H1 (cell line): Measurements from ENCODE around the gene FOXP2. TPM values are rescaled to one million over a fixed set of nuclear protein-coding genes. Genes with fewer than 3 reads are reported as not detected.
"Not testable (repeated sequence)": the region's sequence is repeated elsewhere in the genome, so short reads cannot be mapped to it uniquely, and the experiment has no call there.

Experiments
- CTCF ChIA-PET: fragments of 300-600 bp; sonication (Branson Sonifier 250); formaldehyde crosslinking; loops from one replicate; lab custom pipeline; 2021; ENCODE audit not compliant: partially characterized antibody; lab: Charles Lee
- POLR2A ChIA-PET: fragments of 300-600 bp; sonication (Branson Sonifier 250); formaldehyde crosslinking; loops from one replicate; lab custom pipeline; 2021; ENCODE audit warnings: inconsistent platforms; ENCODE audit not compliant: partially characterized antibody; lab: Charles Lee
- DNase-seq, 2 experiments: peaks; one replicate each; pipeline versions ENCODE4 v3.0.0 to v3.0.0-alpha.2; 2010 to 2022; ENCODE audit warnings: low spot score in 2 of 2, low read depth in 1 of 2, mixed read lengths in 1 of 2
- FAIRE-seq: peaks from 2 replicates; lab custom pipeline; 2011; peaks lifted over from hg19 to GRCh38; lab: Jason Lieb, UNC
- H2AFZ ChIP-seq: 2 replicates; pipeline ENCODE4 v1.8.1; 2012; ENCODE audit warnings: low read length, inconsistent platforms
- H2AK5ac ChIP-seq: 2 replicates; pipeline ENCODE4 v1.6.1; 2013; ENCODE audit warnings: low read depth, low read length
- H2BK120ac ChIP-seq: replicated peaks from 2 replicates; pipeline ENCODE3; 2013; ENCODE audit warnings: low read depth, low read length, inconsistent platforms
- H2BK12ac ChIP-seq: 2 replicates; pipeline ENCODE4 v1.6.1; 2013; ENCODE audit warnings: low read depth, low read length
- H2BK15ac ChIP-seq: 2 replicates; pipeline ENCODE4 v1.6.1; 2013; ENCODE audit warnings: low read length
- H2BK20ac ChIP-seq: 2 replicates; pipeline ENCODE4 v1.6.1; 2013; ENCODE audit warnings: low read length
- H2BK5ac ChIP-seq: 2 replicates; pipeline ENCODE4 v1.6.1; 2013; ENCODE audit warnings: low read depth, low read length
- H3K14ac ChIP-seq: 2 replicates; pipeline ENCODE4 v1.6.1; 2013; ENCODE audit warnings: inconsistent platforms; ENCODE audit not compliant: insufficient read length
- H3K18ac ChIP-seq: 2 replicates; pipeline ENCODE4 v1.6.1; 2013; ENCODE audit warnings: low read length; ENCODE audit errors: extremely low read depth
- H3K23ac ChIP-seq: 2 replicates; pipeline ENCODE4 v1.6.1; 2013; ENCODE audit warnings: inconsistent platforms; ENCODE audit not compliant: insufficient read length
- H3K23me2 ChIP-seq: 2 replicates; pipeline ENCODE4 v1.6.1; 2013; ENCODE audit warnings: low read depth, low read length
- H3K27ac ChIP-seq: 2 replicates; pipeline ENCODE4 v1.6.1; 2011; ENCODE audit warnings: low read depth, low read length, inconsistent platforms
- H3K27me3 ChIP-seq, 4 experiments: replicated peaks in 1 of 4; 1 replicate in 1 of 4; 2 replicates in 3 of 4; pipeline versions ENCODE4 v1.6.1 to v1.8.1; 2011 to 2013; ENCODE audit warnings: low read length in 3 of 4, mild to moderate bottlenecking in 3 of 4, inconsistent platforms in 2 of 4, mixed read lengths in 2 of 4, moderate library complexity in 1 of 4; ENCODE audit not compliant: control insufficient read depth in 3 of 4, insufficient read depth in 3 of 4; ENCODE audit errors: extremely low read depth in 1 of 4
- H3K36me3 ChIP-seq, 4 experiments: 2 replicates each; pipeline versions ENCODE4 v1.6.1 to v1.8.1; 2011 to 2013; ENCODE audit warnings: mild to moderate bottlenecking in 4 of 4, low read length in 3 of 4, moderate library complexity in 2 of 4, control low read depth in 1 of 4, inconsistent platforms in 1 of 4; ENCODE audit not compliant: insufficient read depth in 4 of 4, control insufficient read depth in 2 of 4
- H3K4ac ChIP-seq: replicated peaks from 2 replicates; pipeline ENCODE3; 2013; ENCODE audit warnings: low read length, low read depth, mixed read lengths, inconsistent platforms; ENCODE audit not compliant: insufficient read length
- H3K4me1 ChIP-seq, 4 experiments: replicated peaks in 1 of 4; 1 replicate in 1 of 4; 2 replicates in 3 of 4; pipeline versions ENCODE4 v1.6.1 to v1.8.1; 2011 to 2013; ENCODE audit warnings: low read length in 3 of 4, inconsistent platforms in 2 of 4, mixed read lengths in 1 of 4; ENCODE audit not compliant: insufficient read depth in 4 of 4, control insufficient read depth in 3 of 4
- H3K4me2 ChIP-seq, 2 experiments: 2 replicates each; pipeline versions ENCODE4 v1.6.1 to v1.8.1; 2011 to 2013; ENCODE audit warnings: low read depth in 2 of 2, low read length in 2 of 2, control low read depth in 1 of 2, inconsistent platforms in 1 of 2, mild to moderate bottlenecking in 1 of 2; ENCODE audit not compliant: insufficient read depth in 1 of 2
- H3K4me3 ChIP-seq, 4 experiments: fragments of 200-600, 300-600 bp in 1 of 4; sonication (generic), shearing (Covaris generic), sonication (Bioruptor Twin) in 1 of 4; 2 replicates each; pipeline versions ENCODE4 v1.5.1 to v1.8.1; 2011 to 2016; ENCODE audit warnings: low read length in 4 of 4, low read depth in 3 of 4, control low read depth in 2 of 4, inconsistent platforms in 2 of 4, mild to moderate bottlenecking in 2 of 4, mixed read lengths in 1 of 4, moderate library complexity in 1 of 4; ENCODE audit not compliant: insufficient read depth in 2 of 4; ENCODE audit errors: extremely low read depth in 1 of 4
- H3K56ac ChIP-seq: replicated peaks from 2 replicates; pipeline ENCODE3; 2013; ENCODE audit warnings: low read depth, mild to moderate bottlenecking, mixed read lengths, low read length, inconsistent platforms; ENCODE audit not compliant: insufficient read length
- H3K79me1 ChIP-seq: 2 replicates; pipeline ENCODE4 v1.6.1; 2013; ENCODE audit warnings: low read depth, low read length, control low read depth
- H3K79me2 ChIP-seq, 2 experiments: 2 replicates each; pipeline versions ENCODE4 v1.6.1 to v1.8.1; 2012 to 2013; ENCODE audit warnings: low read length in 2 of 2, mild to moderate bottlenecking in 2 of 2, inconsistent platforms in 1 of 2; ENCODE audit not compliant: insufficient read depth in 2 of 2, control insufficient read depth in 1 of 2
- H3K9ac ChIP-seq, 4 experiments: replicated peaks in 1 of 4; 1 replicate in 1 of 4; 2 replicates in 3 of 4; pipeline versions ENCODE4 v1.6.1 to v1.8.1; 2011 to 2013; ENCODE audit warnings: low read depth in 3 of 4, low read length in 3 of 4, control low read depth in 2 of 4, mild to moderate bottlenecking in 2 of 4, moderate library complexity in 2 of 4, inconsistent platforms in 1 of 4; ENCODE audit errors: extremely low read depth in 1 of 4
- H3K9me3 ChIP-seq, 2 experiments: 2 replicates each; pipeline versions ENCODE4 v1.6.1 to v1.8.1; 2012 to 2013; ENCODE audit warnings: mild to moderate bottlenecking in 2 of 2, moderate library complexity in 2 of 2, control low read depth in 1 of 2, inconsistent platforms in 1 of 2, low read depth in 1 of 2, low read length in 1 of 2, mixed read lengths in 1 of 2; ENCODE audit not compliant: insufficient read depth in 2 of 2
- H4K20me1 ChIP-seq, 2 experiments: replicated peaks in 1 of 2; 2 replicates each; pipeline versions ENCODE3 to v1.8.1; 2011 to 2013; ENCODE audit warnings: inconsistent platforms in 2 of 2, low read length in 2 of 2, mild to moderate bottlenecking in 1 of 2; ENCODE audit not compliant: insufficient read depth in 2 of 2, control insufficient read depth in 1 of 2
- H4K5ac ChIP-seq: 2 replicates; pipeline ENCODE4 v1.6.1; 2013; ENCODE audit warnings: low read length, low read depth, mixed read lengths, inconsistent platforms; ENCODE audit not compliant: insufficient read length
- H4K8ac ChIP-seq: 2 replicates; pipeline ENCODE4 v1.8.0; 2013; ENCODE audit warnings: mild to moderate bottlenecking, moderate library complexity, low read length, inconsistent platforms; ENCODE audit not compliant: insufficient read depth; ENCODE audit errors: extremely low read depth
- H4K91ac ChIP-seq: replicated peaks from 2 replicates; pipeline ENCODE3; 2013; ENCODE audit warnings: low read length, mixed read lengths, inconsistent platforms; ENCODE audit not compliant: insufficient read length
- WGBS, 2 experiments: shearing (Covaris generic) in 1 of 2; methylation state at CpG; one replicate each; pipeline versions ENCODE4 v1.1.6 to v1.1.7; 2013 to 2015; ENCODE audit warnings: low lambda C conversion rate in 2 of 2, mixed read lengths in 2 of 2, inconsistent platforms in 1 of 2, low coverage in 1 of 2, missing lambda C conversion rate in 1 of 2; ENCODE audit not compliant: insufficient replicate concordance in 2 of 2, insufficient coverage in 1 of 2, insufficient read length in 1 of 2; ENCODE audit errors: extremely low coverage in 1 of 2, missing lambda C conversion rate in 1 of 2; 5-methylcytosine and 5-hydroxymethylcytosine counted together
- polyA plus RNA-seq, 7 experiments: library from polyadenylated mRNA; depleted of rRNA in 3 of 7; stranded (reverse) in 5 of 7; unstranded in 2 of 7; fragments of >200 nt in 5 of 7; fragments of 200-250 nt in 2 of 7; gene quantifications; 1 replicate in 5 of 7; 2 replicates in 1 of 7; 4 replicates in 1 of 7; pipeline versions ENCODE4 v1.2.1 to v1.2.3, GENCODE V29; 2011 to 2013; ENCODE audit warnings: missing spikeins in 2 of 7, mixed read lengths in 2 of 7
- total RNA-seq: library from RNA; stranded (reverse); fragmentation: NEBNext Ultra II Directional; extraction: Animal tissue kit (Norgen Biotek cat#: 25700); gene quantifications from 2 replicates; pipeline ENCODE4 v1.2.1, GENCODE V29; 2021

Gene FOXP2
- total and polyA plus RNA-seq, 2 of the 8 experiments (the other 6 are each of a cell fraction or from before 2014, with no cell fraction given), result 0.09 to 0.43 TPM

DNA sequence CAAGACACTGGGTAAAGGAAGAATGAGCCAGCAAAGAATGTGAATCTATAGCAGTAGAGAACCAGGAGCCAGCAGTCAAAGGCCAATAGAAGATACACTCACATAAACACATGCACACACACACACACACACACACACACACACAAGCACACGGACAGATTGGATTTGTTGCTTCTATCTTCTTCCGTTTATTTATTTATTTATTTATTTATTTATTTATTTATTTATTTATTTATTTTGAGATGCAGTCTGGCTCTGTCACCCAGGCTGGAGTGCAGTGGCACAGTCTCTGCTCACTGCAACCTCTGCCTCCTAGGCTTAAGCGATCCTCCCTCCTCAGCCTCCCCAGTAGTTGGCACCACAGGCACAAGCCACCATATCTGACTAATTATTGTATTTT, 166.3 kb downstream of the FOXP2 start:
- H3K4me1 ChIP-seq, H4K20me1 ChIP-seq, H3K23ac ChIP-seq, H2AK5ac ChIP-seq, H2BK5ac ChIP-seq, POLR2A ChIA-PET, H3K79me1 ChIP-seq, H3K23me2 ChIP-seq, CTCF ChIA-PET, FAIRE-seq, H4K5ac ChIP-seq, H3K4ac ChIP-seq, H2BK15ac ChIP-seq, H3K9ac ChIP-seq, H3K27ac ChIP-seq, H4K8ac ChIP-seq, H3K14ac ChIP-seq, H3K79me2 ChIP-seq, H3K4me3 ChIP-seq, H3K27me3 ChIP-seq, H2AFZ ChIP-seq, H3K36me3 ChIP-seq, H4K91ac ChIP-seq, H3K4me2 ChIP-seq, H3K18ac ChIP-seq, H2BK20ac ChIP-seq, DNase-seq, H3K56ac ChIP-seq, H2BK12ac ChIP-seq, H2BK120ac ChIP-seq, H3K9me3 ChIP-seq: not testable (repeated sequence)
- WGBS, 2 experiments, result 87% methylated on average over 3 of the region's 3 CpGs; no CpG with 5 or more reads in 1 of the 2 experiments
